HS-5 (cell line): Measurements from ENCODE around the gene IL37.

Source experiments
- DNase-seq: peaks from one replicate; pipeline ENCODE4 v3.0.0-alpha.2; 2012; ENCODE audit warnings: low read depth

The IL37 gene

GRCh38 chr2:112910865-112911264, at the start of gene IL37:
Gene IL37 (plus strand): TSS chr2:112911165. CDS start chr2:112913013, 1,848 bp downstream.
- DNase-seq = no peak

GRCh38 chr2:112864072-112864471, 46.9 kb upstream of the IL37 start:
- no peak for DNase-seq

GRCh38 chr2:112866128-112866835, 44.7 kb upstream of the IL37 start:
- no peak for DNase-seq

- no peak for DNase-seq
These were observed 43.0 kb upstream of the IL37 start for GRCh38 chr2:112867701-112868631.

- DNase-seq = peak; percentile 87
These were observed 41.6 kb upstream of the IL37 start for GRCh38 chr2:112869258-112869842.

- DNase-seq = no peak
These were observed 39.8 kb upstream of the IL37 start for GRCh38 chr2:112870841-112871835.

GRCh38 chr2:112876257-112876970, 34.6 kb upstream of the IL37 start:
- no peak for DNase-seq

GRCh38 chr2:112876971-112877361, 34.0 kb upstream of the IL37 start:
- peak; percentile 65 for DNase-seq

GRCh38 chr2:112877423-112877822, 33.5 kb upstream of the IL37 start:
- DNase-seq = peak; percentile 88

- no peak for DNase-seq
These were observed 31.4 kb upstream of the IL37 start for GRCh38 chr2:112879491-112880041.

- DNase-seq = peak; percentile 82
These were observed 30.9 kb upstream of the IL37 start for GRCh38 chr2:112880091-112880531.

- DNase-seq = no peak
These were observed 30.3 kb upstream of the IL37 start for GRCh38 chr2:112880696-112881095.

- DNase-seq = peak; percentile 93
These were observed 29.6 kb upstream of the IL37 start for GRCh38 chr2:112881217-112881985.

GRCh38 chr2:112883669-112884068, 27.3 kb upstream of the IL37 start:
- no peak for DNase-seq

GRCh38 chr2:112884869-112885505, 26.0 kb upstream of the IL37 start:
- no peak for DNase-seq

- DNase-seq = peak; percentile 63
These were observed 25.5 kb upstream of the IL37 start for GRCh38 chr2:112885506-112885902.

- no peak for DNase-seq
These were observed 24.7 kb upstream of the IL37 start for GRCh38 chr2:112886291-112886690.

GRCh38 chr2:112887964-112888749, 22.8 kb upstream of the IL37 start:
- no peak for DNase-seq
